OCI-LY3 (cell line): ENCODE measurements around the gene ADAMTS19.

ENCODE experiments used
- H2AFZ ChIP-seq: fragments of 200-600, 300-600 bp; shearing (Covaris generic); 2 replicates; pipeline ENCODE4 v1.6.0; 2014; ENCODE audit warnings: antibody characterized with exemption, low read depth, low read length
- H3K27ac ChIP-seq: fragments of 200-600, 300-600 bp; sonication (generic); 2 replicates; pipeline ENCODE4 v1.5.1; 2014; ENCODE audit warnings: mild to moderate bottlenecking, low read length, moderate library complexity, mixed read lengths
- H3K27me3 ChIP-seq: fragments of 200-600, 300-600 bp; sonication (generic); 2 replicates; pipeline ENCODE4 v1.6.1; 2014; ENCODE audit warnings: low read depth, low read length, mixed read lengths
- H3K36me3 ChIP-seq: fragments of 200-600, 300-600 bp; sonication (generic); replicated peaks from 2 replicates; pipeline ENCODE3; 2014; ENCODE audit warnings: low read depth, low read length, mixed read lengths
- H3K4me1 ChIP-seq: fragments of 300-600, 200-600 bp; sonication (generic); 2 replicates; pipeline ENCODE4 v1.6.1; 2014; ENCODE audit warnings: low read length, mixed read lengths
- H3K4me2 ChIP-seq: fragments of 200-600, 300-600 bp; sonication (generic); 2 replicates; pipeline ENCODE4 v1.6.1; 2014; ENCODE audit warnings: low read length, mixed read lengths
- H3K4me3 ChIP-seq: fragments of 300-600, 200-600 bp; sonication (generic); 2 replicates; pipeline ENCODE4 v1.5.1; 2014; ENCODE audit warnings: antibody characterized with exemption, mild to moderate bottlenecking, low read length, moderate library complexity
- H3K79me2 ChIP-seq: fragments of 300-600, 200-600 bp; shearing (Covaris generic); 2 replicates; pipeline ENCODE4 v1.6.1; 2014; ENCODE audit warnings: mild to moderate bottlenecking, low read length, mixed read lengths
- H3K9ac ChIP-seq: fragments of 300-600, 200-600 bp; shearing (Covaris generic); 2 replicates; pipeline ENCODE4 v1.6.0; 2014; ENCODE audit warnings: mild to moderate bottlenecking, low read length, moderate library complexity
- H3K9me3 ChIP-seq: fragments of 200-600, 300-600 bp; shearing (Covaris generic); 2 replicates; pipeline ENCODE4 v1.6.1; 2014; ENCODE audit warnings: low read length, mixed read lengths; ENCODE audit not compliant: insufficient read depth
- H4K20me1 ChIP-seq: fragments of 200-600, 300-600 bp; sonication (generic); 2 replicates; pipeline ENCODE4 v1.6.1; 2016; ENCODE audit warnings: low read length, mixed read lengths; ENCODE audit not compliant: insufficient read depth
- CTCF ChIP-seq: fragments of 200-600, 300-600 bp; sonication (generic); IDR thresholded peaks from 2 replicates; pipeline ENCODE4 v1.5.1; 2014; ENCODE audit warnings: antibody characterized with exemption, low read length, low read depth
- EZH2phosphoT487 ChIP-seq: fragments of 200-600 bp; shearing (Covaris generic); IDR thresholded peaks from 2 replicates; pipeline ENCODE4 v1.6.1; 2018; ENCODE audit warnings: antibody characterized with exemption, mixed run types, low read depth

The ADAMTS19 gene

DNA sequence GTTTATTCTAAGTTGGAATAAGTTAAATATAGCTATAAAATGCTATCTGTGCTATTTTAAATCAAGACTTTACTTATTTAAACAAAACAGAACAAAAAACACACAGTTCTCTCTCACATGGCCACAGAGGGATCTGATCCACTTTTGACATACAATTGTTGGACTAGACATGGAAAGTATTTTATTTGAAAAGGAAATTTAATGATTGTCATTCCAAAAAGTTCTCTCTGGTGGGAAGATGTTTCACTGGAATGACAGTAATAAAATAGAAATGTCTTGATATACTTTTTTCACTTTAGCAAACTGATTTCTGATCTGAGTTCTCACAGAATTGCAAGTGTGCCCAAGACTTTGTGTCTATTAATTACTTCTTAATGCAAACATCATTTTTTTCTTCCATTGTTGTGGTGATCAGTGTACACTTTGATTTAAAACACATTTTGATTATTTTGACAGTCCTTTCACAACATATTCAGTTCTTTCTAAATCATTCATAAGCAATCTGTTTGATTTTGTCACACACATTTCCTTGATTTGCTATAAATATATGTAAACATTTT is 257.7 kb downstream of the ADAMTS19 start:
- Histone ChIP-seq H3K9me3 (no peaks in the 10 kb centered on the region), H4K20me1 (no peaks in the 10 kb centered on the region), H3K27ac (no peak overlapping the region), H3K27me3 (no peaks in the 10 kb centered on the region), H3K36me3 (no peaks in the 10 kb centered on the region), H2AFZ (no peak overlapping the region), H3K4me3 (no peak overlapping the region), H3K4me2 (no peak overlapping the region), H3K4me1 (no peaks in the 10 kb centered on the region), H3K79me2 (no peaks in the 10 kb centered on the region), H3K9ac (no peak overlapping the region)
- no peak for TF ChIP-seq EZH2phosphoT487
- no peak for TF ChIP-seq CTCF

- no peak overlapping the region for H3K4me2 ChIP-seq
- TF ChIP-seq EZH2phosphoT487 (no peak), CTCF (no peak)
Observed at GRCh38 chr5:129718471-129719090, 258.5 kb downstream of the ADAMTS19 start.

DNA sequence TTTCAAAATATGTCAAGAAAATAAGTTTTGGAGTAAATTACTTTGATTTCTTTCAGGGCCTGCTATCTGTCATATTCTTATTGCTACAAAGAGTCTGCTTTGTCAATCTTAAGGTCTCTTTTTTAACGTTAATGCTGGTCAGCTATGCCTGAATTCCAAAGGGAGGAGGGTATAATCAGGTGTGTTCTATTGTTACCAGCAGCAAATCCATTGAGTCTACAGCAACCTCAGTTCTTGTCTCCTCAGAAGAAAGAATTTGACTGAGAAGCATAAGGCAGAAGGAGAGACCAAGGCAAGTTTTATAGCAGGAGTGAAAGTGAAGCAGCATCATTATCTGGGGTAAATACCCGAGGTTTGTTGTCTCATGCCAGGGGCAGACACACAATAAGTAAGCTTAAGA is 264.1 kb downstream of the ADAMTS19 start:
- H3K27ac ChIP-seq = no peak overlapping the region
- no peaks in the 10 kb centered on the region for H3K79me2 ChIP-seq
- H3K4me1 ChIP-seq = peaks cover 10% of the 10 kb centered on the region
- no peaks in the 10 kb centered on the region for H3K9me3 ChIP-seq
- H3K4me3 ChIP-seq = no peak overlapping the region
- TF ChIP-seq EZH2phosphoT487 (no peak), CTCF (no peak)
- no peaks in the 10 kb centered on the region for H3K36me3 ChIP-seq
- no peak overlapping the region for H3K9ac ChIP-seq
- no peak overlapping the region for H2AFZ ChIP-seq
- no peak overlapping the region for H3K4me2 ChIP-seq
- no peaks in the 10 kb centered on the region for H3K27me3 ChIP-seq
- no peaks in the 10 kb centered on the region for H4K20me1 ChIP-seq

More at GRCh38 chr5:129718471-129719090, 258.5 kb downstream of the ADAMTS19 start:
- H3K9ac ChIP-seq = no peak overlapping the region
- no peak overlapping the region for H2AFZ ChIP-seq
- no peaks in the 10 kb centered on the region for H3K79me2 ChIP-seq
- H3K9me3 ChIP-seq = no peaks in the 10 kb centered on the region
- H3K27ac ChIP-seq = no peak overlapping the region
- H3K36me3 ChIP-seq = no peaks in the 10 kb centered on the region
- H4K20me1 ChIP-seq = no peaks in the 10 kb centered on the region
- no peak overlapping the region for H3K4me3 ChIP-seq
- no peaks in the 10 kb centered on the region for H3K27me3 ChIP-seq
- H3K4me1 ChIP-seq = no peaks in the 10 kb centered on the region

DNA sequence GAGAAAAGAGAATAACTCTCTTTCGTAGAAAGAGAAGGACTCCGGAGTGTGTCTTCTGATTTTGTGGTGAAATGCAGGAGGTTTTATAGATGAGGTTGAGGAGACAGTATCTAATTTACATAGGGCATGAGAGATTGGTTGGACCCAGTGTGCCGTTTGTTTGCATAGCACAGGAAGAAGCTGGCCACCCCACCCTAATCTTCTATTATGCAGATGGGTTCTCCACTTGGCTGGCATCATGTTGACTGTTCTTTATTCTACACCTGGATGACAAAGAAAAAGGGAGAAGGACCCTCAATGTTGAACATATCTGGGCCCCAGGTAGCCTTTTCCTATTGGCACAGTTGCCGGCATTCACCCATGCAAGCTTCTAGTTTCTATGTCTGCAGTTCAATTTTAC is 264.5 kb downstream of the ADAMTS19 start:
- Histone ChIP-seq H3K27ac (no peak overlapping the region), H3K27me3 (no peaks in the 10 kb centered on the region), H2AFZ (no peak overlapping the region), H3K4me2 (no peak overlapping the region), H3K9me3 (no peaks in the 10 kb centered on the region), H3K9ac (no peak overlapping the region), H4K20me1 (no peaks in the 10 kb centered on the region), H3K4me1 (peaks cover 10% of the 10 kb centered on the region), H3K36me3 (no peaks in the 10 kb centered on the region), H3K79me2 (no peaks in the 10 kb centered on the region), H3K4me3 (no peak overlapping the region)
- no peak for TF ChIP-seq CTCF
- no peak for TF ChIP-seq EZH2phosphoT487
